HL-60/S4 treated with phorbol 12-myristate 13-acetate at 8.2 ng/mL for 4 days and 3 days (cell line): ENCODE data around the gene IMPA2.

Source experiments
- in situ Hi-C: fragments of 300-500 bp; cut with MboI; formaldehyde crosslinking; loops from 2 replicates; pipeline ENCODE4 v1.15.0; 2022; ENCODE audit warnings: low sequenced_read_pairs

IMPA2 gene

DNA sequence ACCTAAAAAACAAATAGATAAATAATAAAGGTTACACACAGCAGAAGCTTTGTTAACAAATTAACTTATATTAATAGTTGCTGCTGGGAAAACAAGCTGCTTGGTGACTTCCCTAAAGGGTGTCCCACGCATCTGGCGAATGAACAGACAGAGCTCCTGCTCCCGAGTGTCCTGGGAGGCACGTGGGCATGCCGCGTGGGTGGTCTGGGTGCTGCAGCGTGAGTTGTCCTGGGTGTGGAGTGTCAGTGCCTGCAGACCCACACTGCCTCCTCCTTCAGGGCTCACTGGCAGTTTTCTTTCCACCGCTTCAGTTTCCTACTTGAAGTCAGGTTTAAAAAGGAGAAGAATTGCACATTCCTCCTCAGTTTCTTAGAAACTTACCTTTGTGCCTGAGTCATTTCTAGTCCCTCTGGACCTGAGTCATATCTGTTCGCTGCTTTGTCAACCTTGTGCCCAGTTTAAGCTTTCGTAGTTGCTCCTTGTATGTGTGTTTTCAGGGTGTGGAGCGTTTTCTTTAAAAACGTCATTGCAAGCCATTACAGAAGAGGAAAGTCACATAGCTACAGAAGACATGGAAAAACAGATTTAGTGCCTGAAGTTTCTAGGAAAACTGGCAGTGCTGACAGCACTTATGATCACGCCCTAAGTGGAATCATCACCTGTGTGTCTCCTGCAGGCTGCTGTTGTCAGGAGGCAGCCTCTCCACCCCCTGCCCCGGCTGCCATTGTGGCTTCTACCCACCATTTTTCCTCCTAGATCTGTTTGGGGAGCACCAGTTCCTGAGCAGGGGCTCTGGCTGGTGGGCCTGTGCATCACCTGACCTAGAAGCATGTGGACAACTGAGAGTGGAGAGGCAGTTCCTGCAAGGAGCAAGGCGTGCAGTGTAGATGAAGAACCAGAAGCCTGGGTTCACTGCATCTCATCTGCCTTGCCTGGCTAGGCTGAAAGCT is 24.5 kb downstream of the IMPA2 start:
- in situ Hi-C loops: no loop called here

DNA sequence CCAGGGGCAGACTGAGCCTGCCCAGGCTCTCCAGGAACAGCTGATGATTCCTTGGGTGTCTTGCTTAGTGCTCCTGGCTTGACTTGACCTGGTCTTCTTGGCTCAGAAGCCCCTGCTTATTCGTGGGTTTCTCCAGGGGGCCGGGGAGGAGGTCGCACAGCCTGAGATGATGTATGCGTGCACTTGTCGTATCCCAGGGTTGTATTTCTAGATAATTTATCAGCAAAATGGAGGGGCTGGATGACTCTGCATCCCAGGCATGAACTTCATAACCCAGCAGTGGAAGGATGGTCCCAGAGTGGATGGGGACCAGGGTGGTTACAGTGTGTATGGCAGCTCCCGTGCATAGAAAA is 25.2 kb downstream of the IMPA2 start:
- in situ Hi-C loops: no loop called here

DNA sequence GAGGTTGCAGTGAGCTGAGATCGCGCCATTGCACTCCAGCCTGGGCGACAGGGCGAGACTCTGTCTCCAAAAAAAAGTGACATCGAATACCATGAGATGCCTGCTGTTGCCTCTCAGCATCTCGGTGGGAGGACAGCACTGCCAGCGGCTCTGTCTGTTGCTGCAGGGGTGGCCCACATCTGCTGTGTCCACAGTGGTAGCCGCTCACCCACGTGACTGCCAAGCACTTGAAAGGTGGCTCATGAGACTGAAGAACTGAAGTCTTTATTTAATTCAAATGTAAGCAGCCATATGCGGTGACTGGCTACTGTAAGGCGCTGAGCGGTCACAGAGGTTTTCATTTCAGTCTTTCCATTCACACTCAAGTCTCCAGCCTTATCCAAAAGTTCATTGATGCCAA is 25.8 kb downstream of the IMPA2 start:
- in situ Hi-C loops: no loop called here

DNA sequence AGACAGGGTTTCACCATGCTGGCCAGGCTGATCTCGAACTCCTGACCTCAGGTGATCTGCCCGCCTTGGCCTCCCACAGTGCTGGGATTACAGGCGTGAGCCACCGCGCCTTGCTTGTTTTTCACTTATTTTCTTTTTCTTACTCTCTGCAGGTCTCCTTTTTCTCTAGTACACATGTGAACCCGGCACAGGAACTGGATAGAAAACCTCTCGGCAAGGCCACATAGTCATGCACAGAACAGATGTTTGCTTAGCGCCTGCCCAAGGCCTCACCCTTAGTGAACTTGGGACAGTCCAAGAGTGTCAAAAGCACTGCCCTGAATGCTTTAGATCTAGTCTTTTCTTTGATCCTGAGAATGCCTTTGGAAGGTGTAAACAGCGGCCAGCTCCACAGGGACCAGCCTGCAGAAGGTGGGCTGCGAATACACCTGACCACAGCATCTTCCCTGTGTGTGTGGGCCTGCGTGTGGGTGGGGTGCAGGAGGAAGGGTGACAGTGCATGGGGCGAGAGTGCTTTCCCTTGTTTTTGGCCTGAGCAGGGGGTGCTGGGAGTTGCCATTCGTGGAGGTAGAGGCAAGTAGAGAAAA is 27.0 kb downstream of the IMPA2 start:
- in situ Hi-C loops: no loop called here

DNA sequence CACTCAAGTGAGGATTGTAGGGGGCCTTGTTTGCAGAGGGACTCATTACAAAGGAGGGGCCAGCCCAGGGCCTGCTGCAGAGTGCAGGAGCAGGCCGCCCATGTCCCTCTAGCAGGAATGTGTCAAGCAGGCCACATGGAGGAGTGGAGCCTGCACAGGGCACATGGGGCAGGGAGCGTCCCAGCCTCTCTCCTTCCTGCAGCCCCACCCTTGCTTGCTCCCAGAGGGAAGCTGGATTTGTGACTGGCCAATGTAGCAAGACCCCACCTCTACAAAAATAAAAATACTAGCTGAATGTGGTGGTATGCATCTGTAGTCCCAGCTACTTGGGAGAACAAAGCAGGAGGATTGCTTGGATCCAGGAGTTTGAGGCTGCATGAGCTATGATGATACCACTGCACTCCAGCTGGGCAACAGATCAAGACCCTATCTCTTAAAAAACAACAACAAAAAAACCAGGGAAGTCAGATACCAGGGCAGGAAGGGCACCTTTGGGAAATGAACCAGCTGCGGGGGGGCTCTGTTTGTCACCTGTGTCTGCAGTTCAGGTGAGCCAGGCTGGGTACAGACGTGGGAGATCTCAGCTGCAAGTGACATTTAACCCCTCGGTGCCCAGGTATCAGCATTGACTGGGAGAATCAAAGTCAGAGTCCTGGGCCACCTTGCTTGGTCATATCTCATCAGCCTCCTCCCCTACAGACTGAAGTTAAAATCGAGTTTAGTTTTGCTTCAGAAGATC is 27.7 kb downstream of the IMPA2 start:
- in situ Hi-C loops: no loop called here

DNA sequence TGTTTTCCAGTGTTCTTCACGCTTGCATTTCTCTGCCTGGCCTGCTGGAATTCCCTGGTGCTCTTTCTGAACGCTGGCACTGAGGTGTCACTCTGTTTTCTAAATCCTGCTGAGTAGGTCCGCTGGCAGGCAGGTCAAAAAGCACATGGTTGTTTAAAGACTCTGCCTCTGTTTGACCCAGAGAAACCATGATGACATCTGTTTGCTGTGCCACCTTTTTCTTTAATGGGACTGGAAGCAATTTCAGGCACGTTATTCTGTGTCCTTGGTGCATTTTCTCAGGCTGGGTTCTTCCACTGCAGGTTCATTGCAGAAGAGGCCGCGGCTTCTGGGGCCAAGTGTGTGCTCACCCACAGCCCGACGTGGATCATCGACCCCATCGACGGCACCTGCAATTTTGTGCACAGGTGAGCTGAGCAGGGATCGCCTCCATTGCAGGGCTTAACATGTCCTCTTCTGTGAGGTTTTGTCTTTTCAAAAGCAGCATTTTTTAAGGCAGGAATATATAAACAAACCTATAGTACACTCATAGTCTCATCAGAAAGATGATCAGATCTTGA is 28.4 kb downstream of the IMPA2 start:
- in situ Hi-C loops: no loop called here

DNA sequence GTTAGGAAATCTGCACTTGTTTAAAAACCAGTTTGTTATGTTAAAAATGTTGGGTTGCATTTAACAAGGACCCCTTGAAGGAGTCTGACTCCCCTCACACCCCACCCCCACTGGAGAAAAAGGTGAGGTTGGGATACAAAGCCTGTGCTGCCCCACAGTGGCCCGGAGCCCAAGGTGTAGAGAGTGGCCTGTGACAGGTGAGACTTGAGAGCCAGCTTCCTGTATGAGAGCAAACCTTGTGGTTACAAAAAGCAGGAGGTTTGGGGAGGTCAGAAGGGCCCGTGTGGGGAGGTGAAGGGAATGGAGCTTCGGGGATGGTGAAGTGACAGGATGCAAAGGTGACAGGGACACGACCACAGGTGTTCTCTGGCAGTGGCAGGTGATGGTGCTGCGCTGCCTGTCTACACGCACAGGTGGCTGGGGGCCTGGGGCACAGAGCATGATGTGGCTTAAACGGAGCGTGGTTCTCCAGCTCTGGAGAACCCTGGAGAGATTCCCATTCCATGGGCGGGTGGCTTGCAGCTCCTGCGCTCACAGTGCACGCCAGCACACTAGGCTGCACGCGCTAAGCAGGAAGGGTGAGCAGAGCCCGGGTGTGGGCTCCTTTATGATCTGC is 29.0 kb downstream of the IMPA2 start:
- in situ Hi-C loops: no loop called here

DNA sequence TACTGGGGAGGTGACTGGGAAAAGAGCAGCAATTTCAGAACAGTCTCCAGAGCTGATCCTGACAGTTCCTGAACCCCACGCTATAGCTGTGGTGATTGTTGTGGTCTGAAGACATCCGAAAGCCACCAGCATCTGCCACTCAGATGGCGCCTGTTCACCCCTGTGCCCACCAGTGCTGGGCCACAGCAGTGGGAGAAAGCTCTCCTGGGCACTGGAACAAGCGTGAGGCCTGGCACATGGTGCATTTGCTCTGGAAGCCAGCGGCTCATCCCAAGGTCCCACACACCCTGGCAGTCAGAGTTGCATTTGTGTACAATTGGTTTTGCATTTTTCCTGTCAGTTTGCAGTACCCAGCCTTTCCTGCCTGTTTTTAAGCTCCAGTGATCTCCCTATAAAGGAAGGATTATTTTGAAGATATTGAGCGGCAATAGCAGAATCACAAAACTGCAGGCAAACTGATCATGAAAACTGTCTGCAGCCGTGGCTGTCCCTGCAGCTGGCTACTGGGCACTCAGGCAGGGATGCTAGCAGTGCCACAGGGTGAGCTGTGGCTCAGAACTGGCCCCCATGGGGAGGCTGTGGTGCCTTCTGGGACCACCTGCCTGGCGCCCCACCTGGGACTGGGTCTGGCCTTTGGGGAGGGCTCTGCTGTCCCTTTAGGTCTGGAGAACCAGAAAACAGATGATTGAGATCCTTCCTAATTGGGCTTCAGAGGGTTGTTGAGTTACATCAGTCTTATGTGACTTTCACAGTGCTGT is 30.1 kb downstream of the IMPA2 start:
- in situ Hi-C loops: no loop called here

DNA sequence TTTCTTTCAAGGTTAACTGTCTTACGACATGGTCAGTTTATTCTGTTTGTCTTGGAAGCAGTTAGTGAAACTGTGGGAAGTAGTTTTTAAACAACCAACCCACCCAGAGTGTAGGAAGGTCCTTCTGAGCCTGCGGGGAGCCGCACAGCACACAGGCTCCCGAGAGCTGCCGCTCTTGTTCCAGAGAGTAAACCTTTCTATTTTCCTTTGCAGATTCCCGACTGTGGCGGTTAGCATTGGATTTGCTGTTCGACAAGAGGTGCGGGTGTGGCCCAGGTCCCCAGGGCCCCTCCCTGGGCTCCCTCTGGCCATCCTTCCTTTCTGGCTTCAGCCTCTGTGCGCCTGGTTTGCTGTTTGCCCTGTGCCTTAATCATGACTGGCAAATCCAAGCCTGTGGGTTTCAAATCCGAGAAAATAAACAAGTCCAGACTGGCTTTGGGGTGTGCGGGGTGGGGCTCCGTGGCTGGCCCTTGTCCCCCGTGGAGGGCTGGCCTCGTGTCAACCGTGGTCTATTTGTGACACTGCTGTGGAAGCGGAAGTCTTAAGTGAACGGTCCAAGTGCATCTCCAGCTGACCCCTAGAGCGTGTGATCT is 30.7 kb downstream of the IMPA2 start:
- in situ Hi-C loops: no loop called here

DNA sequence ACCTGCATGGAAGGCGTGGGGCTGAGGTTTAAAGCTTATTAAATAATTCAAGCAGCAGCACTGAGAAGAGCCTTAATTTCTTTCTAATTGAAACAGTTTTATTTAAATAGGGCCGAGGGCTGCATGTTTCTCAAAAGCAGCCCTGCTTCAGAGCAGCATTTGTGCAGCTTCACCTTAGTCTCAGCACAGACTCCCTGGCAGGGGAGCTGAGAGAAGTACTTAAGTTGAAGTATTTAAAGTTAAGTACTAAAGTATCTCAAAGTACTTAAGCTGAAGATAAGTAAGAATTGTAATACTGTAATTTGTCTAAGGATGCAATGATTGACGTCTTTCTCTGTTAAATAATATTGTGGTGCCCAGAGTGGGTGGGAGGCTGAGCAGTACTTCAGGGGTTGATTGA is 31.4 kb downstream of the IMPA2 start:
- in situ Hi-C loops: no loop called here

DNA sequence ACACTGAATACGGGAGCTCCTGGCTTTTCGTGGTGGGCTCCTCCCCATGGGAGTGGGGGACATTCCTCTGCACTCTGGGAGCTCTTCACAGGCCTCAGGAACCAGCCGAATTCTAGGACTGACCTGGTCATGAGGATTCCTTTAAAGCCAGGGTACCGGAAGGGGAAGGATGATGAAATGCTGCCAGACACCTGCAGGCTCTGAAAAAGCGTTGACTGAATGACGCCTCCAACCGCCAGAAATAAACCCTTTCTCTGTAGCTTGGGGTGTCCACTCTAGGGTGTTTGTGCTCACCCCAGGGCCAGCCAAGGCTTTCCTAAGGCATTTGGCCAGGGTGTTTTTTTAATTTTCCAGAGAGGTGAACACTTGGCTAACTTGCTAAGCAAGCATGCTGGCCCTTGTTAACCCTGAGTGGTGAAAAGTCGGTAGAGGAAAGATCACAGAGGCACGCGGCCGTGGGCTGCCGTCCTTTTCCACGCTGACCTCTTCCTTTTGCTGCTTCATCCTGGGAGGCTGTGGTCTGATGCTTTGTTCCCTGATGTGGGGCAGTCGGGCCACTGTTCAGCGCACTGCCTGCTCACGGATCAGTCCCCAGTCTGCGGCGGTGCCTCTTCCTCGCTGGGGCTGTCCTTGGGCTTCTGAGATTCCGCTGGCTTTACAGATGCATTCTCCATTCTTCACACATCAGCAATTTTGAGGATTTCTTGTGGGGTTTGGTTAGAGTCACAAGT is 32.0 kb downstream of the IMPA2 start:
- in situ Hi-C loops: no loop called here

DNA sequence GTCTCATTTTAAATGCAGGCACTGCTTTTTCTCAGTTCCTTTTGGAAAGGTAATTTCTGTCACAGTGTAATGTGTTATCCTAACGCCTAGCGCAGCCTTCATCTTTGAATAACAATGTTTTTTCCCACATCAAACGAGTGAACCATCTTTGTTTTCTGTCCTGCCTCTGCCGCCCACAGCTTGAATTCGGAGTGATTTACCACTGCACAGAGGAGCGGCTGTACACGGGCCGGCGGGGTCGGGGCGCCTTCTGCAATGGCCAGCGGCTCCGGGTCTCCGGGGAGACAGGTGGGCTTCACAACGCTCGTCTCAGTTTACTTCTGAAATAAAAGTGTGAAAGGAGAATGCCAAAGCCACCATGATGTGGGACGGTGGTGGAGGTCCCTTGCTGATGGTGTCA is 32.8 kb downstream of the IMPA2 start:
- in situ Hi-C loops: no loop called here

DNA sequence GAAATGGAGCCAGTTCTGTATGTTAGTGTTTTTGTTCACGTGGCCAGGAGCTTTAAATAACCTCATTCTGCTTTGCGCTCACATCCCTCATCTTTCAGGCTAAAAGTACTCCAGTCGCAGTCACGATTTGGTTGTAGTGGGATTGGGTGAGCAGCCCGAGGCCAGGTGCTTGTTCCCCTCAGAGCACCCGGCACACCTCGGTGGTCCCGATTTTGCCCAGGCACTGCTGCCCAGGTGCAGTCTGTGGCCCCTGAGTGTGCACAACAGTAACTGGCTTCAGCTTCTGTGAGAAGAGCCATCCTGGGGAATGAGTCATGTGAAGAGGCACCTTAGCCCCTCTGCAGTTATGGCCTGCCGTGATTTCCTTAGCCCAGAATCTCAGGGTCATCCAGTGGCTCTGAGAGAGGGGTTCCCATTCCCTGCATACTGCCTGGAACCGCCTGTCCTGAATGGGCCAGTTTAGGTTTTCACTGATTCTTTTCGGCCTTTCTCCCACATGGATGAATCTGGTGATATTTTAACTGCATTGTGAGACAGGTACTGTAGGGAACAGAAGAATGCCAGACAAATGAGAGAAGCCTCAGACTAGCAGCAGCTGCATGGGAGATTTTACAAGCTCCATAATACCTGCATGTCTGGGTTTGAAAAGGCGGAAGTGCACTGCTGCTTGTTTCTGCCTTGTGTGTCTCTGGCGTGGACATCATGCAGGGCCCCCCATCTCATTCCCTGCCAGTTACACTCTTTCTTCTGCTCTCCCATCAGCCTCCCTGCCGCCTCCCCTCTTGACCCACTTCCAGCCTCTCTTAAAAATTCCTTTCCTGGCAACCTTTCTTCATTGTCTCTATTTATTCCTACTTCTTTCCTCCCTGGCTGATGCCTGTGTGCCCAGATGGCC is 33.5 kb downstream of the IMPA2 start:
- in situ Hi-C loops: no loop called here

DNA sequence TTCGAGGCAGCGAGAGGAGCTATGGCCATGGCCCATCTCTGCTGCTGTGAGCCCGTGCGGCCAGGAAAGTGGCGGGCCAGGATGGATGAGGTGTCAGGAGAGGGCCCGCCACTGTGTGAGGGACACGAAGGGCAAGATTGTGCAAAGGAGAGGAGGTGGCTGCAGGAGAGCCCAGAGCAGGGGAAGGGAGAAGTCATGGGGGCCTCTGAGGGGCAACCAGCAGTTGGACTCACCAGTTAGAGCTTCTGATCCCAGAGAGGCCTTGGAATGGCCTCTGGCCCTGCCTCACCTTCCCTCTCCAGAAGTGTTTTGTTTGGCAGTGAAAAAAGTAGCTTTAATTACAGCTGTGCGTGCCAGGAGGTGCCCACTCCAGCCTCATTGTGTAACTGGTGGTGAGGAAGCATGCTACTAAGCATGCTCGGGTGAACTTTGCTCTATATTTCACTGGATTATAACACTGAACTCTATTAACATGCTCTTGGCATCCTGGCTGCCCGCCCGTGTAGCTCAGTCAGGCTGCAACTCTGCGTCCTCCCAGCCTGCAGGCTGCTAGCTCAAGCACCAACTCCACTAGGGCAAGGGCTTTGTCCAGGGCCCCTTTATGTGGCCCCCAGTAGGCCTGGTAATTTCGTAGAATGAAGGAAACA is 34.2 kb downstream of the IMPA2 start:
- in situ Hi-C loops: no loop called here

DNA sequence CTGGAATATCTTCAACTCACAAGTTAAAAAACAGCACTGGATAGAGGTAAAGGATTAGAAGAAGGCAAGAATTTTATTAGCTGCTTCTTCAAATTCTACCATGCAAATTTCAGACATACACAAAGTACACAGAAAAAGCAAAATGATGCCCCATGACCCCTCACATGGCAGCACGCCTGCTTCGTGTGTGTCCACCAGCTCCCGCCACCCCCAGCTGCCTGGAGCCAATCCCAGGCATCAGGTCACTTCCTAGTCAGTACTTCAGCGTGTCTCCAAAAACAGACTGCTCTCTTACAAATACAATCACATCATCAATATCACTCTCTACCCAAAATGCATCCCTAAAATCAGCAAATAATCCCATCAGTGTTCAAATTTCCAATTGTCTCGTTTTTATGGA is 35.8 kb downstream of the IMPA2 start:
- in situ Hi-C loops: no loop called here

DNA sequence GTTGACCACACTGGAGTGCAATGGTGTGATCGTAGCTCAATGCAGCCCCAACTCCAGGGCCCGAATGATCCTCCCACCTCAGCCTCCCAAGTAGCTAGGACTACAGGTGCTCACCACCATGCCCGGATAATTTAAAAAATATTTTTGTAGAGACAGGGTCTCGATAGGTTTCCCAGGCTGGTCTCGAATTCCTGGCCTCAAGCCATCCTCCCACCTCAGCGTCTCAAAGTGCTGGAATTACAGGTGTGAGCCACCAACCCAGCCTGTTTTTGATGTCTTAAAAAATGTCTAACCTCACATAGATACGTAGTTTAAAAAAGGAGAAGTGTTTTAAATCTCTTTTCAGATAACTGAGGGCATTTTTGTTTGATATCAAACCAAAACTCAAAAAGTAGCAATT is 37.6 kb downstream of the IMPA2 start:
- in situ Hi-C loops: no loop called here

DNA sequence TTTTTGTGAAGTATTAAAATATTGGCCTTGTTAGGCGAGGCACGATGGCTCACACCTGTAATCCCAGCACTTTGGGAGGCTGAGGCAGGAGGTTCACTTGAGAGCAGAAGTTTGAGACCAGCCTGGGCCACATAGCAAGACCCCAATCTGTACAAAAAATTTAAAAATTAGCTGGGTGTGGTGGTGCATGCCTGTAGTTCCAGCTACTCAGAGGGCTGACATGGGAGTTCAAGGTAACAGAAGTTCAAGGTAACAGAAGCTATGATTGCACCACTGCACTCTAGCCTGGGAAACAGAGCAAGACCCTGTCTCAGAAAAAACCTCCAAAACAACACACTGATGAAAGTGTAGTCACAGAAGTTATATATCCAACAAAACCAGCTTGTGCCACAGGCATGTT is 39.8 kb downstream of the IMPA2 start:
- in situ Hi-C loops: no loop called here

DNA sequence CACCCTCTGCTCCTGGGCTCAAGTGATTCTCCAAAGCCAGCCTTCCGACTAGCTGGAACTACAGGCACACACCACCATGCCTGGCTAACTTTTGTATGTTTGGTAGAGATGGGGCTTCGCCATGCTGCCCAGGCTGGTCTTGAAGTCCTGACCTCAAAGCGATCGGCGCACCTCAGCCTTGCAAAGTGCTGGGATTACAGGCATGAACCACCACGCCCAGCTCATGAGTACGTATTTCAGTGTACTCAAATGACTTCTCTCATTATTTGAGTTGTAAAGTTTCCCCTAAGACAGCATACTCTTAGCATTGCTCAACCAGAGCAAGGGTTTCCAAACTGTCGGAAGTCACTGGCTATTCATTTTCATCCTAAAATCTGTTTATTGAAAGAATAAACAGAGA is 40.3 kb downstream of the IMPA2 start:
- in situ Hi-C loops: no loop called here
